GM12891 (cell line): ENCODE results near the gene TBC1D4.

Source experiments
- POLR2A ChIP-seq: IDR thresholded peaks from 2 replicates; pipeline ENCODE4 v1.6.1; 2011; ENCODE audit warnings: low read depth, low read length, control low read depth
- POLR2AphosphoS5 ChIP-seq: IDR thresholded peaks from 2 replicates; pipeline ENCODE4 v1.6.1; 2011; ENCODE audit warnings: low read depth, low read length, control low read depth
- SPI1 ChIP-seq: IDR thresholded peaks from 2 replicates; pipeline ENCODE4 v1.6.1; 2011; ENCODE audit warnings: low read depth, low read length, control low read depth
- TAF1 ChIP-seq: IDR thresholded peaks from 2 replicates; pipeline ENCODE4 v1.6.1; 2011; ENCODE audit warnings: low read depth, low read length, control low read depth

- TF ChIP-seq POLR2A, result no peak
- TF ChIP-seq TAF1, result no peak
- TF ChIP-seq POLR2AphosphoS5, result no peak
- no peak for TF ChIP-seq SPI1
Measured at GRCh38 chr13:75302071-75302698, 179.8 kb downstream of the TBC1D4 start.
